ENCODE data around the gene GLUL. TPM values are rescaled to one million over a fixed set of nuclear protein-coding genes. Genes with fewer than 3 reads are reported as not detected.

GLUL gene
- 1,000 to 10,000 TPM; 1,167 to 6,689 (median 3,344) TPM for total RNA-seq
- polyA plus RNA-seq: 1,000 to 10,000 TPM; 1,157 to 3,633 (median 2,051) TPM
- long read RNA-seq, donor 1, full-length matches to known transcripts: 229 of 331 reads
- long read RNA-seq, donor 1, partial matches to known transcripts: 39 of 331 reads
- long read RNA-seq, donor 1, other reads (novel, unspliced or antisense): 63 of 331 reads
- long read RNA-seq, donor 2, full-length matches to known transcripts: 2,538 of 4,096 reads
- long read RNA-seq, donor 2, partial matches to known transcripts: 675 of 4,096 reads
- long read RNA-seq, donor 2, other reads (novel, unspliced or antisense): 883 of 4,096 reads

DNA sequence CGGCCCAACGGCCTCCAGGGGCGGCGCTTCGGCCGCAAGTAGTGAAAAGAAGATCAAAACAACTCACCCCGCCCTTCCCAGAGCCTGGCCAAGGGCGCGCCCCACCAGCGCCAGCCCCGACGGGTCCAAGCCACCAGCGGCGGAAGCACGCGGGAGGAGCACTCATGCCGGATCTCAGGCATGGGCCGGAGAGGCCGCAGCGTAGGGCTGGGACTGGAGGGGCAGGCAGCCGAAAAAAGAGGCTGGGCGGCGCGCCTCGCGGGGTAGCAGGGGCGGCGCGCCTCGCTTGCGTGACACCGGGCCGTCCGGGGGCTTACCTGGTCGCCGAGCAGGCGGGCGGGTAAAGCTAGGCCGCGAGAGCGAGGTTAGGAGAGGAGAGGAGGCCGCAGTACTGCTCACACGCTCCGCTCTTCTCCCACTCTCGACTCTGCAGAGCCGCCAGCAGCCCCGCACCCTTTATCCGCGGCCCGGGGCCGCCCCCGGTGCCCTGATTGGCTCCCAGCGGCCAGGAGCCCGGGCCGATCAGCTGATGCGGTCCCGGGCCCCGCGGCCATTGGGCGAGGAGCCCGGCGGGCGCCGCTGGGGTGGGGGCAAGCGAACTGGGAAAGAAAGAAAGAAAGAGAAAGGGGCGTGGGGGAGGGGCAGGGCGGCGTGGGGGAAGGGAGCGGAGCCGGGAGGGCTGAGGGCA, at the start of gene GLUL:
TSS of gene GLUL (minus strand) at position 429 of the 688 bp plus-strand sequence. CDS start 3,053 bp downstream, outside the sequence.
- TF ChIP-seq, protein P1, sequence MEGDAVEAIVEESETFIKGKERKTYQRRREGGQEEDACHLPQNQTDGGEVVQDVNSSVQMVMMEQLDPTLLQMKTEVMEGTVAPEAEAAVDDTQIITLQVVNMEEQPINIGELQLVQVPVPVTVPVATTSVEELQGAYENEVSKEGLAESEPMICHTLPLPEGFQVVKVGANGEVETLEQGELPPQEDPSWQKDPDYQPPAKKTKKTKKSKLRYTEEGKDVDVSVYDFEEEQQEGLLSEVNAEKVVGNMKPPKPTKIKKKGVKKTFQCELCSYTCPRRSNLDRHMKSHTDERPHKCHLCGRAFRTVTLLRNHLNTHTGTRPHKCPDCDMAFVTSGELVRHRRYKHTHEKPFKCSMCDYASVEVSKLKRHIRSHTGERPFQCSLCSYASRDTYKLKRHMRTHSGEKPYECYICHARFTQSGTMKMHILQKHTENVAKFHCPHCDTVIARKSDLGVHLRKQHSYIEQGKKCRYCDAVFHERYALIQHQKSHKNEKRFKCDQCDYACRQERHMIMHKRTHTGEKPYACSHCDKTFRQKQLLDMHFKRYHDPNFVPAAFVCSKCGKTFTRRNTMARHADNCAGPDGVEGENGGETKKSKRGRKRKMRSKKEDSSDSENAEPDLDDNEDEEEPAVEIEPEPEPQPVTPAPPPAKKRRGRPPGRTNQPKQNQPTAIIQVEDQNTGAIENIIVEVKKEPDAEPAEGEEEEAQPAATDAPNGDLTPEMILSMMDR (IDR thresholded peaks at IDR 0.05): peak; percentile 26
- Histone ChIP-seq H3K27me3 (ENCODE audit: insufficient read depth in 3 of 3, low read length in 2 of 3) (no peaks in the 10 kb centered on the region), H3K4me1 (peaks cover 40% of the 10 kb centered on the region), H3K9me3 (no peaks in the 10 kb centered on the region), H3K36me3 (ENCODE audit: insufficient read depth in 1 of 2, low read depth in 1 of 2) (peaks cover 9 to 26% of the 10 kb centered on the region in 2 donors), H3K4me3 (peak within 1 kb of the TSS; percentile 96), H3K27ac (peak within 1 kb of the TSS; percentile 98)
- peak; percentile 84 to 93 (median 87) for ATAC-seq
- WGBS, 3 donors: 0 to 1% (median 1%) methylated on average over 45 to 70 of the region's 70 CpGs
- DNase-seq: peak; percentile 96 to 97
- intact Hi-C loops (cut with DNase I): loop anchor here (2.0 to 5.0 kb wide), 2 partner anchors 41 to 99 kb away; no protein-coding TSS in a partner anchor

DNA sequence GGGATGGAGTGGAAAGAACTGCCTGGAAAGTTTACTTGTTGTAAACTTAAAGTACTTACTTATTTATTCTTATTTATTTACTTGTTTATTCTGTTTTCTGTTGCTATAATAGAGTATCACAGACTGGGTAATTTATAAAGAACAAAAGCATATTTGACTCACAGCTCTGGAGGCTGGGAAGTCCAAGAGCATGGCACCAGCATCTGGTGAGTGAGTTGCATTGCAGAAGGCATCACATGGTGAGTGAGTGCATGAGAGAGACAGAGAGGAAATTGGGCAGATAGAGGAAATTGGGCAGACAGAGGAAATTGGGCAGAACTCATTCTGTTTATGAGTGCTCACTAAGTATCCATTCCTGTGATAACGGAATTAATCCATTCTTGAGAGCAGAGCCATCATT, 46.7 kb upstream of the GLUL start:
- H3K36me3 ChIP-seq (ENCODE audit: insufficient read depth in 1 of 2, low read depth in 1 of 2): no peaks in the 10 kb centered on the region
- H3K9me3 ChIP-seq: no peaks in the 10 kb centered on the region
- ATAC-seq (no peak), DNase-seq (no peak)
- H3K27ac ChIP-seq: no peak overlapping the region
- peaks cover 0 to 2% (median 0%) of the 10 kb centered on the region in 3 donors for H3K27me3 ChIP-seq (ENCODE audit: insufficient read depth in 3 of 3, low read length in 2 of 3)
- TF ChIP-seq, protein P1 (IDR thresholded peaks at IDR 0.05): no peak
- no peak overlapping the region for H3K4me3 ChIP-seq
- intact Hi-C loops (cut with DNase I): no loop called here
- WGBS, 3 donors: 80 to 96% (median 93%) methylated on average over 1 of the region's 1 CpG
- no peaks in the 10 kb centered on the region for H3K4me1 ChIP-seq

DNA sequence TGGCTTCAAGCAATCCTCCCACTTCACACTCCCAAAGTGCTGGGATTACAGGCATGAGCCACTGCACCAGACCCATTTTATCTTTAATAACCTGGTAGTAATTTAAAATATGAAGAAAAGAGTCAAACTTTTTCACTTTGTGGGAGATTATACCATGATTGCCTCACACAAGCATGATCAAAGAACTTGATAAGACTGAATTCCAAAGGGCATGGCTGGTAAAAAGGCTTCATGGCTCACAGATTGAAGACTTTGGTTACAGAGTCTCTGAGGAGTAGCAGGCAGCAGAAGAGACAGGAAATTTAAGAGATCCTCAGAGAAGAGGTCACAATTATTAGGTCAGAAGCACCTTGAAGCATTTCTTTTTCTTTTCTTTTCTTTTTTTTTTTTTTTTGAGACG, 42.0 kb upstream of the GLUL start:
- H3K36me3 ChIP-seq (ENCODE audit: insufficient read depth in 1 of 2, low read depth in 1 of 2): no peaks in the 10 kb centered on the region
- WGBS, 3 donors: 88 to 100% (median 92%) methylated on average over 1 of the region's 1 CpG
- ATAC-seq: no peak
- intact Hi-C loops (cut with DNase I): no loop called here
- H3K4me1 ChIP-seq: no peaks in the 10 kb centered on the region
- H3K27ac ChIP-seq: no peak overlapping the region
- DNase-seq: no peak
- H3K9me3 ChIP-seq: no peaks in the 10 kb centered on the region
- TF ChIP-seq, protein P1 (IDR thresholded peaks at IDR 0.05): no peak
- no peak overlapping the region for H3K4me3 ChIP-seq
- peaks cover 0 to 2% (median 0%) of the 10 kb centered on the region in 3 donors for H3K27me3 ChIP-seq (ENCODE audit: insufficient read depth in 3 of 3, low read length in 2 of 3)

DNA sequence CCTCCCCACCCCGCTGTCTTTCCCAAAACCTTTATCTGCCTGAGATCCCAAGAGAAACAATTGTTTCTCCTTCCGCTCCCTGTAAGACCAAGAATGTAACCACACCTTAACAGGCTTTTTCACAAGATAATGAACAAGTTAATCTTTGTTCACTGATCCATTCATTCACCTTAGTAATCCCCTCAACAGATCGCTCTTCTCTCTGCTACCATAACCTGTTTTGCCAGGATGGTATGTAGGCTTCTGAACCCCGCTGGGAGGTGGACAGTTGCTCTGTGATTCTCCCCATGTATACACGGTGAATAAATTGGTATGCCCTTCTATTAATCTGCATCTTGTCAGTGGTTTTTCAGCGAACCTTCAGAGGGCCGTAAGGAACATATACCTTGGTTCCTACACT, 39.7 kb upstream of the GLUL start:
- no peaks in the 10 kb centered on the region for H3K27me3 ChIP-seq (ENCODE audit: insufficient read depth in 3 of 3, low read length in 2 of 3)
- 91 to 94% (median 92%) methylated on average over 7 of the region's 7 CpGs for WGBS, 3 donors
- no peaks in the 10 kb centered on the region for H3K36me3 ChIP-seq (ENCODE audit: insufficient read depth in 1 of 2, low read depth in 1 of 2)
- no peak for ATAC-seq
- TF ChIP-seq, protein P1 (IDR thresholded peaks at IDR 0.05): no peak
- no peak overlapping the region for H3K4me3 ChIP-seq
- no peak overlapping the region for H3K27ac ChIP-seq
- DNase-seq: no peak
- H3K4me1 ChIP-seq: no peaks in the 10 kb centered on the region
- intact Hi-C loops (cut with DNase I): no loop called here
- H3K9me3 ChIP-seq: no peaks in the 10 kb centered on the region

Measured in psoas muscle (tissue), 8 donors.